Karpas-422 (cell line): ENCODE results near the gene ECE1. TPM values are rescaled to one million over a fixed set of nuclear protein-coding genes. Genes with fewer than 3 reads are reported as not detected.

Experiments used
- DNase-seq: peaks from one replicate; pipeline ENCODE4 v3.0.0-alpha.2; 2015
- H2AFZ ChIP-seq: fragments of 200-600 bp; sonication (generic); 2 replicates; pipeline ENCODE4 v1.6.1; 2014; ENCODE audit warnings: antibody characterized with exemption, low read length, mixed read lengths
- H3K27ac ChIP-seq: fragments of 200-600 bp; sonication (generic); 2 replicates; pipeline ENCODE4 v1.5.1; 2014; ENCODE audit warnings: mild to moderate bottlenecking, low read length, moderate library complexity
- H3K27me3 ChIP-seq: fragments of 200-600 bp; sonication (generic); 2 replicates; pipeline ENCODE4 v1.6.1; 2014; ENCODE audit warnings: low read length, mixed read lengths
- H3K36me3 ChIP-seq: fragments of 200-600 bp; sonication (generic); 2 replicates; pipeline ENCODE4 v1.6.1; 2014; ENCODE audit warnings: low read length, mixed read lengths; ENCODE audit not compliant: insufficient read depth
- H3K4me1 ChIP-seq: fragments of 200-600 bp; sonication (generic); 2 replicates; pipeline ENCODE4 v1.6.1; 2014; ENCODE audit warnings: mild to moderate bottlenecking, low read length, mixed read lengths
- H3K4me2 ChIP-seq: fragments of 200-600 bp; sonication (generic); 2 replicates; pipeline ENCODE4 v1.6.1; 2014; ENCODE audit warnings: low read length, low read depth, mild to moderate bottlenecking; ENCODE audit not compliant: poor library complexity, severe bottlenecking
- H3K4me3 ChIP-seq: fragments of 200-600 bp; sonication (generic); 2 replicates; pipeline ENCODE4 v1.5.1; 2014; ENCODE audit warnings: mild to moderate bottlenecking, antibody characterized with exemption, low read length, mixed read lengths
- H3K79me2 ChIP-seq: fragments of 200-600 bp; sonication (generic); 2 replicates; pipeline ENCODE4 v1.6.1; 2014; ENCODE audit warnings: mild to moderate bottlenecking, low read length, mixed read lengths
- H3K9ac ChIP-seq: fragments of 200-600 bp; sonication (generic); 2 replicates; pipeline ENCODE4 v1.6.0; 2014; ENCODE audit warnings: low read length
- H3K9me2 ChIP-seq: fragments of 200-600 bp; sonication (generic), shearing (Covaris generic); replicated peaks from 2 replicates; pipeline ENCODE4 v1.6.0; 2014; ENCODE audit warnings: mild to moderate bottlenecking, low read length, moderate library complexity; ENCODE audit not compliant: insufficient read depth
- H3K9me3 ChIP-seq: fragments of 300-700, 200-600 bp; sonication (generic); 2 replicates; pipeline ENCODE4 v1.6.1; 2014; ENCODE audit warnings: low read length, mixed read lengths
- H4K20me1 ChIP-seq: fragments of 200-600 bp; sonication (generic); 2 replicates; pipeline ENCODE4 v1.6.1; 2014; ENCODE audit warnings: mild to moderate bottlenecking, antibody characterized with exemption, low read length, low read depth; ENCODE audit not compliant: insufficient read depth
- total RNA-seq: library from RNA; depleted of rRNA; stranded (reverse); fragments of >200 nt; shearing (Covaris generic); gene quantifications from 2 replicates; pipeline ENCODE4 v1.2.3, GENCODE V29; 2014; ENCODE audit warnings: low replicate concordance

ECE1 gene
- total RNA-seq, 1 experiment from 2014 or later: 59.9 TPM

DNA sequence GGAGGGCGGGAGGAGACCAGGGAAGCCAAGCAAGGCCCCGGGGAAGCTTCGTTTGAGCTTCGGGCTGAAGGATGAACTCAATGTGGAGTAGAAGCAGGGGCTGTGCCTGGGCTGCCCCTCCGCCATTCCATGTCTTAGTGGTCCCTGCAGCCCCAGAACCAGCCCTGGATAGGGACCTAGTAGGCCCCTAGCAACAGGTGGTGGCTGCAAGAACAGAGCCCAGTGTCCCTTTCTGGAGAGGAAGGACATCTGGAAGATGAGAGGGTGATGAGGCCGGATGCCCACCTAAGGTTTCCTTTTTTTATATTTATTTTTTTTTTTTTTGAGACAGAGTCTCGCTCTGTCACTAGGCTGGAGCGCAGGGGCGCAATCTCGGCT lies 27.2 kb downstream of the ECE1 start:
- no peak overlapping the region for H3K4me2 ChIP-seq
- H3K27ac ChIP-seq: no peak overlapping the region
- H3K36me3 ChIP-seq: peaks cover 14% of the 10 kb centered on the region; the same call in 1 of the 2 replicates
- no peak overlapping the region for H3K9ac ChIP-seq
- H3K4me1 ChIP-seq: no peaks in the 10 kb centered on the region
- no peak overlapping the region for H2AFZ ChIP-seq
- DNase-seq: no peak
- no peaks in the 10 kb centered on the region for H3K27me3 ChIP-seq
- peaks cover 6% of the 10 kb centered on the region for H3K79me2 ChIP-seq
- H3K9me2 ChIP-seq: no peaks in the 10 kb centered on the region
- H3K4me3 ChIP-seq: no peak overlapping the region
- H4K20me1 ChIP-seq: peaks cover 8% of the 10 kb centered on the region; the same call in 1 of the 2 replicates
- no peaks in the 10 kb centered on the region for H3K9me3 ChIP-seq

GRCh38 chr1:21262293-21263051 lies 27.8 kb downstream of the ECE1 start:
- no peaks in the 10 kb centered on the region for H3K9me3 ChIP-seq
- H3K4me3 ChIP-seq: no peak overlapping the region
- no peak overlapping the region for H3K9ac ChIP-seq
- peaks cover 8% of the 10 kb centered on the region; the same call in 1 of the 2 replicates for H3K36me3 ChIP-seq
- no peak for DNase-seq
- no peaks in the 10 kb centered on the region for H3K27me3 ChIP-seq
- no peak overlapping the region for H3K4me2 ChIP-seq
- no peaks in the 10 kb centered on the region for H3K4me1 ChIP-seq
- H3K27ac ChIP-seq: no peak overlapping the region
- H4K20me1 ChIP-seq: peaks cover 8% of the 10 kb centered on the region; the same call in 1 of the 2 replicates
- no peak overlapping the region for H2AFZ ChIP-seq
- no peaks in the 10 kb centered on the region; the same call in 1 of the 2 replicates for H3K79me2 ChIP-seq
- no peaks in the 10 kb centered on the region for H3K9me2 ChIP-seq

GRCh38 chr1:21261551-21262292 lies 28.5 kb downstream of the ECE1 start:
- H3K36me3 ChIP-seq: peaks cover 6% of the 10 kb centered on the region; the same call in 1 of the 2 replicates

GRCh38 chr1:21260405-21261125 lies 29.7 kb downstream of the ECE1 start:
- H4K20me1 ChIP-seq: 0 out of 2 replicates have a peak, but pooled peaks cover 8% of the 10 kb centered on the region
- no peaks in the 10 kb centered on the region for H3K79me2 ChIP-seq
- peaks cover 5% of the 10 kb centered on the region for H3K4me1 ChIP-seq
- H3K4me3 ChIP-seq: no peak overlapping the region
- H3K36me3 ChIP-seq: peaks cover 6% of the 10 kb centered on the region; the same call in 1 of the 2 replicates
- DNase-seq: no peak
- peak overlapping the region; percentile 14 for H3K27ac ChIP-seq
- H2AFZ ChIP-seq: no peak overlapping the region
- no peaks in the 10 kb centered on the region for H3K27me3 ChIP-seq
- H3K9me2 ChIP-seq: no peaks in the 10 kb centered on the region
- H3K4me2 ChIP-seq: no peak overlapping the region
- no peak overlapping the region for H3K9ac ChIP-seq
- no peaks in the 10 kb centered on the region for H3K9me3 ChIP-seq

More at GRCh38 chr1:21261551-21262292, 28.5 kb downstream of the ECE1 start:
- no peaks in the 10 kb centered on the region for H3K9me2 ChIP-seq
- peaks cover 8% of the 10 kb centered on the region; the same call in 1 of the 2 replicates for H4K20me1 ChIP-seq
- H3K4me3 ChIP-seq: no peak overlapping the region
- DNase-seq: no peak
- H3K4me2 ChIP-seq: no peak overlapping the region
- H3K9me3 ChIP-seq: no peaks in the 10 kb centered on the region
- no peaks in the 10 kb centered on the region for H3K27me3 ChIP-seq
- H3K9ac ChIP-seq: no peak overlapping the region
- H2AFZ ChIP-seq: no peak overlapping the region
- H3K27ac ChIP-seq: peak overlapping the region; percentile 14
- no peaks in the 10 kb centered on the region; the same call in 1 of the 2 replicates for H3K4me1 ChIP-seq
- H3K79me2 ChIP-seq: no peaks in the 10 kb centered on the region

DNA sequence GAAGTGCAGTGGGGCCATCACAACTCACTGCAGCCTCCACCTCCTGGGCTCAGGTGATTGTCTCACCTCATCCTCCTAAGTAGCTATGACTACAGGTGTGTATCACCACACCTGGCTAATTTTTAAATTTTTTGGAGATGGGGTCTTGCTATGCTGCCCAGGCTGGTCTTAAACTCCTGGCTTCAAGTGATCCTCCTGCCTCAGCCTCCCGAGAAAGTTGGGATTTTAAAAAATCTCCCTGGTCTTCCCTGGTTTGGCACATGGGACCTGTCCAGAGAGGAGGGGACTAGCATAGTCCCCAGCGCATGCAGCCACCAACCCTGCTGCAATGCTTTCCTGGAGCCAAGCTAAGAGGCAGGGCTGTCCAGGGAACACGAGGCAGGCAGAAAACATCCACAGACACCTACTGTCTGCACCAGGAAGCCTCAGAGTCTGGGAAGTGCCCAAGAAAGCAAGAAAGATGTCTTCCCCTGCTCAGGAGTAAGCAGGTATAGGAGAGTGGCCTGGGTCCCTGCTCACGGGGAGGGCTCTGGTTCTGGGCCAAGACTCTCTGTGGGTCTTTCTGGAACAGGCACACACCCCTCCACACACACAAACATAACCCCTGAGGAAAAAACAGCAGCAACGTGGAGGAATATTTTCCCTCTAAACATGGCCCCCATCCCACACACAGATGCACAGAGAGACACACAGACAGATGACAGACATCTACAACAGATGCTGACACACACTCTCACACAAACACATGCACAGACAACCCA lies 30.8 kb downstream of the ECE1 start:
- H3K9me2 ChIP-seq: no peaks in the 10 kb centered on the region
- no peak overlapping the region for H3K4me3 ChIP-seq
- no peak overlapping the region for H3K9ac ChIP-seq
- no peaks in the 10 kb centered on the region for H3K27me3 ChIP-seq
- peaks cover 6% of the 10 kb centered on the region; the same call in 1 of the 2 replicates for H3K36me3 ChIP-seq
- no peak overlapping the region for H3K27ac ChIP-seq
- peaks cover 13% of the 10 kb centered on the region; the same call in 1 of the 2 replicates for H4K20me1 ChIP-seq
- no peak overlapping the region for H3K4me2 ChIP-seq
- no peak for DNase-seq
- H3K79me2 ChIP-seq: no peaks in the 10 kb centered on the region
- peaks cover 16% of the 10 kb centered on the region for H3K4me1 ChIP-seq
- H2AFZ ChIP-seq: no peak overlapping the region
- H3K9me3 ChIP-seq: no peaks in the 10 kb centered on the region

GRCh38 chr1:21258331-21259134 lies 31.7 kb downstream of the ECE1 start:
- Histone ChIP-seq H2AFZ (no peak overlapping the region), H3K27me3 (no peaks in the 10 kb centered on the region), H3K4me1 (peaks cover 26% of the 10 kb centered on the region), H4K20me1 (peaks cover 17% of the 10 kb centered on the region; the same call in 1 of the 2 replicates), H3K9me3 (no peaks in the 10 kb centered on the region), H3K4me3 (no peak overlapping the region), H3K36me3 (peaks cover 4% of the 10 kb centered on the region; the same call in 1 of the 2 replicates), H3K79me2 (no peaks in the 10 kb centered on the region), H3K4me2 (no peak overlapping the region), H3K9me2 (no peaks in the 10 kb centered on the region), H3K9ac (no peak overlapping the region), H3K27ac (no peak overlapping the region)
- DNase-seq: no peak
